ENCODE data around the gene PMM1.

PMM1 gene

DNA sequence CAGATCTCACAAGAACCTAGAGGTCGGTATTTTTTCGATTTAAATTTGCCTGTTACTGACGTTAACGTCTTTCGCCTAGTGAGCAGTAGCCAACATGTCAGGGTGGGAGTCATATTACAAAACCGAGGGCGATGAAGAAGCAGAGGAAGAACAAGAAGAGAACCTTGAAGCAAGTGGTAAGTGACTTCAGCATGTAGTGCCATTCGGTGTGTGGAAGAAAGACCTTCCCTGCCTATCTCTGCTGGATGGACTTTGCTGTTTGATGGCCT, 32.2 kb upstream of the PMM1 start:
- in situ Hi-C loops (cut with HindIII; ENCODE audit: low sequenced_read_pairs): no loop called here
- no peak for DNase-seq (ENCODE audit: low read depth)
- peak overlapping the region; percentile 99 for H3K4me3 ChIP-seq (ENCODE audit: low read depth, low read length)
- TF ChIP-seq, protein P1, sequence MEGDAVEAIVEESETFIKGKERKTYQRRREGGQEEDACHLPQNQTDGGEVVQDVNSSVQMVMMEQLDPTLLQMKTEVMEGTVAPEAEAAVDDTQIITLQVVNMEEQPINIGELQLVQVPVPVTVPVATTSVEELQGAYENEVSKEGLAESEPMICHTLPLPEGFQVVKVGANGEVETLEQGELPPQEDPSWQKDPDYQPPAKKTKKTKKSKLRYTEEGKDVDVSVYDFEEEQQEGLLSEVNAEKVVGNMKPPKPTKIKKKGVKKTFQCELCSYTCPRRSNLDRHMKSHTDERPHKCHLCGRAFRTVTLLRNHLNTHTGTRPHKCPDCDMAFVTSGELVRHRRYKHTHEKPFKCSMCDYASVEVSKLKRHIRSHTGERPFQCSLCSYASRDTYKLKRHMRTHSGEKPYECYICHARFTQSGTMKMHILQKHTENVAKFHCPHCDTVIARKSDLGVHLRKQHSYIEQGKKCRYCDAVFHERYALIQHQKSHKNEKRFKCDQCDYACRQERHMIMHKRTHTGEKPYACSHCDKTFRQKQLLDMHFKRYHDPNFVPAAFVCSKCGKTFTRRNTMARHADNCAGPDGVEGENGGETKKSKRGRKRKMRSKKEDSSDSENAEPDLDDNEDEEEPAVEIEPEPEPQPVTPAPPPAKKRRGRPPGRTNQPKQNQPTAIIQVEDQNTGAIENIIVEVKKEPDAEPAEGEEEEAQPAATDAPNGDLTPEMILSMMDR (IDR thresholded peaks at IDR 0.05; ENCODE audit: low read depth, low read length, missing control alignments): no peak

DNA sequence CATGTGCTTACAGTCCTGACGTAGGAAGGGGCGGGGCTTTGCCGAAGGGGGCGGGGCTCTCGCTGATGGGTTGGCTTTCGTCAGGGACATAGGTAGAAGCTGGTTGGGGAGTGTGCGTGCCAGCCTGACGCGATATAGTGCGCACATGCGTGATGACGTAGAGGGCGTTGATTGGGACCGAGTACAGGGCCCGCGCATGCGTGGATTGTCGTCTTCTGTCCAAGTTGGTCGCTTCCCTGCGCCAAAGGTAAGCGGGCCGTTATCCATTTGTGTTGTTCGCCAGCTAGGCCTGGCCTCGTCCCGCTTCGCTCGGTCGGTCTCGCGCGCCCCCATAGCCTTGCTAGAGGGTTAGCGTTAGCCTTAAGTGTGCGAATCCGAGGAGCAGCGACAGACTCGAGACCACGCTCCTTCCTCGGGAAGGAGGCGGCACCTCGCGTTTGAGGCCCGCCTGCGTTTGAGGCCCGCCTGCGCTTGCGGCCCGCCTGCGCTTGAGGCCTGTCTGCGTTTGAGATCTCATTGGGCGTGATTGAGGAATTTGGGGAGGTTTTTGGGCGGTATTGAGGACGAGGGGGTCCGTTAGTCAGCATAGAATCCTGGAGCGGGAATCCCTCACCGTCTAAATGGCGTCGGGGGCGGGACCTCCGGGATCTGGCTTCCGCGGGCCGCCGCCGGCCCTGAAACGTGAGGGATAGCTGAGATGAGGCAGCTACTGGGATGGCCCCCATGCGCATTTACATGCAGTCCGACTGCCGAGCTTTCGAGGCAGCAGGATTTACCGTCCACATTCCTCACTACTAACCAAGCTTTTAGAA, 31.7 kb upstream of the PMM1 start, which contains the start of gene XRCC6:
TSS of gene XRCC6 (plus strand) at position 197 of the 812 bp plus-strand sequence. CDS start 710 bp downstream, outside the sequence.
- in situ Hi-C loops (cut with HindIII; ENCODE audit: low sequenced_read_pairs): no loop called here
- peak; percentile 100 for DNase-seq (ENCODE audit: low read depth)
- H3K4me3 ChIP-seq (ENCODE audit: low read depth, low read length): peak within 1 kb of the TSS; percentile 99
- TF ChIP-seq, protein P1 (IDR thresholded peaks at IDR 0.05; ENCODE audit: low read depth, low read length, missing control alignments): no peak

DNA sequence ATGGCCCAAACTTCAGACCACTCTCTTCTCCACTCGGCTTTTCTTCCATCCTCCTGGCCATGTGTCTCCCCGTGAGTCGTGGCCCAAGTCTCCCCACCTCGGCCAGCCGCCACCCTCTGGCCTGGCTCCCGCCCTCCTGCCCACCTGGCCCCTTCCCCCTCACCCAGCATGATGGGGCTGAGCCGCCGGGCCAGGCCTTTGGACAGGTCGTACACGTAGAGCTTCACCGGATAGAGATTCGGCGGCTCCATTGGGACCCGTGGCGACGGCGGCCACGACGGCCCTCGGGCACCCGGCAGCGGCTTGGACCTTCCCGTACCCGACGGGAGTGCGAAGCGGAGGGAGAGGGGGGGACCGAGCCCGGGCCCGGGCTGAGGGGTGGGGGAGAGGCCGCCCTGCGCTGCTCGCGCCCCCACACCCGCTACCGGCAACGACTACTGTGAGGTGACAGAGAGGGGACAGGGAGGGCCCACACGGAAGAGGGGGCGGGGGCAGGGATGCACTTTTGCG, 31.0 kb upstream of the PMM1 start, which contains the start of gene DESI1:
TSS of gene DESI1 (minus strand) at position 455 of the 510 bp plus-strand sequence. CDS start at position 251, 204 bp downstream.
- H3K4me3 ChIP-seq (ENCODE audit: low read depth, low read length): peak within 1 kb of the TSS; percentile 99
- no peak for DNase-seq (ENCODE audit: low read depth)
- in situ Hi-C loops (cut with HindIII; ENCODE audit: low sequenced_read_pairs): no loop called here
- TF ChIP-seq, protein P1 (IDR thresholded peaks at IDR 0.05; ENCODE audit: low read depth, low read length, missing control alignments): no peak

DNA sequence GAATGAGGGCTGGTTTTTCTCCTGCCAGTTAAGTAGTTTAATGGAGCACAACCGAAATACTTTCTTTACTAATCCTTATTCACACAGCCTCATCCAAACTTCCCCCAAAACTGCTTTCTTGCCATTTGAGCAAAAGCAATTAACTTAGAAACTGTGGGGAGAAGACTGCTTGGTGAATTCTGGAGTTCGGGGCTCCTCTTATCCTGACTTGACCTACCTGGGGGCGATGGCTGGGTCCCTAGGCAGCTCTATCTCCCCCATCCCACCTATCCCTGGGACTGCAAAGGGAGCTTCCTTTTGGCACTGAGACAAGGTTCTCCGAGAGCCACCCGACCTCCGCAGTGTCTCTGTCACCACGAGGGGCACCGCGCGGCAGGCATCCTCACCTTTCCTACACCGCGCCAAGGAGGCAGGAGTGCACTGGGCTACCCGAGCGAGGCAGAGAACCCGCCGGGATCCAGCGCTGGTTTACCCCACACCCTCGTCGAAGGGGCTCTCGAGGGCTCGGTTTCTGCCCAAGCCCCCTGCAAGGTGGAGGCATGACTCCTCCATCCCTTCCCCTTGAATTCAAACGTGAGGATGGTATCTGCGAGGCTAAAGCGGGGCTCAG, 30.4 kb upstream of the PMM1 start:
- no peak for DNase-seq (ENCODE audit: low read depth)
- H3K4me3 ChIP-seq (ENCODE audit: low read depth, low read length): peak overlapping the region; percentile 99
- TF ChIP-seq, protein P1 (IDR thresholded peaks at IDR 0.05; ENCODE audit: low read depth, low read length, missing control alignments): no peak
- in situ Hi-C loops (cut with HindIII; ENCODE audit: low sequenced_read_pairs): loop anchor here (5.0 kb wide), 1 partner anchor 32 kb away; no protein-coding TSS in a partner anchor

DNA sequence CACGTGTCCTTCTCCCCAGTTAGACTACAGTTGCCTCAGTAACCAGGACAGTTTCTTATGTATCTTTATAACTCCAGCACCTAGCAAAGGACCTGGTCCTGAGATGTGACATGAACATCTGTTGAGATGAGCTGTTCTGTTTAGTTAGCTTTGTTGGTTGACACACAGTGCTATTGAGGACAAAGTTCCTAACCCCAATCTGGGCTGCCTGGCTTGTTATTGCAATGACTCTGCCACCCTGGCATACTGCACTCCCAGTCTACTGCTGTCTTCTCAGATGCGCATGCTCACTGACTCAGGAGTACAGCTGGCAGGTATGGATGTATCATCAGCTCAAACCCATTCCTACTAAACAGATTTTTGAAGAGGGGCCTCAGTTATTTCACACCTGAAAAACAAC, 23.8 kb upstream of the PMM1 start:
- in situ Hi-C loops (cut with HindIII; ENCODE audit: low sequenced_read_pairs): no loop called here
- H3K4me3 ChIP-seq (ENCODE audit: low read depth, low read length): no peak overlapping the region
- no peak for DNase-seq (ENCODE audit: low read depth)
- TF ChIP-seq, protein P1 (IDR thresholded peaks at IDR 0.05; ENCODE audit: low read depth, low read length, missing control alignments): no peak

DNA sequence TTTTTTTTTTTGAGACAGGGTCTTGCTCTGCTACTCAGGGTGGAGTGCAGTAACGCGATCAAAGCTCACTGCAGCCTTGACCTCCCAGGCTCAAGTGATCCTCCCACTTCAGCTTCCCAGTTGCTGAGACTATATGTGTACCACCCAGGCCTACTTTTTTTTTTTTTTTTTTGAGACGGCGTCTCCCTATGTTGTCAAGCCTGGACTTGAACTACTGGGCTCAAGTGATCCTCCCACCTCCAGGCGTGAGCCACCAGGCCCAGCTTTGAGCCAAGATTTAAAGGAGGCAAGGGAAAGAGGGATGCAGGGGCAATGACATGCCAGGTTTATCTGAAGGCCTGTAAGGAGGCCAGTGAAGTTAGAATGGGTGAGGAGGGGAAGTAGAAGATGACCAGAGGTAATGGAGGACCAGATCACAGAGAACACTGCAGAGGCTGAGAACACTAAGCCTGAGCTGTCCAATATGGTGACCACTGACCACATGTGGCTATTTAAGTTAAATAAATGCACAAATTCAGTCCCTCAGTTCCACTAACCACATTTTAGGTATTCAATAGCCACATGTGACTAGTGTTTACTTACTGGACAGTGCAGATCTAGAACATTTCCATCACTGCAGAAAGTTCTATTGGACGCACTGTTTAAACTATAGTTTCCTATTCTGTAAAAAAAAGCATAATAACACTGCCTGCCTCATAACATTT, 23.1 kb upstream of the PMM1 start:
- TF ChIP-seq, protein P1 (IDR thresholded peaks at IDR 0.05; ENCODE audit: low read depth, low read length, missing control alignments): no peak
- no peak overlapping the region for H3K4me3 ChIP-seq (ENCODE audit: low read depth, low read length)
- DNase-seq (ENCODE audit: low read depth): no peak
- in situ Hi-C loops (cut with HindIII; ENCODE audit: low sequenced_read_pairs): no loop called here
